GM12878 (cell line): Measurements from ENCODE around the gene RCOR1. TPM values are rescaled to one million over a fixed set of nuclear protein-coding genes. Genes with fewer than 3 reads are reported as not detected.

ENCODE experiments used
- ATAC-seq: fragments of 200-7000 bp; cut with Tn5 transposase; 3 replicates; pipeline ENCODE4 v1.9.1; 2020; ENCODE audit warnings: mild to moderate bottlenecking, moderate library complexity
- BruUV-seq: library from RNA; stranded (reverse); fragments of 400-500 nt; replicated peaks from 2 replicates; lab custom pipeline; 2021; lab: Mats Ljungman, UMichigan
- CTCF ChIA-PET: fragments of 300-600 bp; sonication (Branson Sonifier 250); formaldehyde crosslinking; extraction: SDS; loops from one replicate; lab custom pipeline; 2021; ENCODE audit warnings: inconsistent platforms; lab: Yijun Ruan, JAX
- POLR2A ChIA-PET: fragments of 350-600 bp; formaldehyde crosslinking; extraction: SDS; loops from one replicate; lab custom pipeline; 2021; ENCODE audit warnings: inconsistent platforms; lab: Charles Lee
- RAD21 ChIA-PET: fragments of 300-600 bp; sonication (Branson Sonifier 250); formaldehyde crosslinking; loops from one replicate; lab custom pipeline; 2023; ENCODE audit warnings: antibody characterized with exemption; ENCODE audit not compliant: unreplicated experiment; lab: Charles Lee
- SMC1A ChIA-PET: fragments of 300-600 bp; sonication (Branson Sonifier 250); formaldehyde crosslinking; loops from one replicate; lab custom pipeline; 2023; ENCODE audit not compliant: unreplicated experiment, uncharacterized antibody; lab: Charles Lee
- DNase-seq: peaks from one replicate; pipeline ENCODE4 v3.0.0-alpha.2; 2011; ENCODE audit warnings: low read depth, low spot score
- FAIRE-seq: peaks from 3 replicates; lab custom pipeline; 2011; peaks lifted over from hg19 to GRCh38; lab: Jason Lieb, UNC
- H2AFZ ChIP-seq: 2 replicates; pipeline ENCODE4 v1.6.0; 2011; ENCODE audit warnings: low read depth, low read length, control low read depth; ENCODE audit not compliant: control insufficient read depth
- H3K27ac ChIP-seq: 2 replicates; pipeline ENCODE4 v1.5.1; 2011; ENCODE audit warnings: control low read depth; ENCODE audit not compliant: control insufficient read depth, insufficient read depth
- H3K27me3 ChIP-seq, 2 experiments: replicated peaks in 1 of 2; 2 replicates each; pipeline versions ENCODE4 v1.6.0 to v1.6.1; 2011; ENCODE audit warnings: low read length in 1 of 2; ENCODE audit not compliant: control insufficient read depth in 2 of 2, insufficient read depth in 2 of 2
- H3K36me3 ChIP-seq, 2 experiments: 2 replicates each; pipeline ENCODE4 v1.5.1; 2011; ENCODE audit warnings: low read length in 1 of 2; ENCODE audit not compliant: control insufficient read depth in 2 of 2, insufficient read depth in 2 of 2
- H3K4me1 ChIP-seq: 2 replicates; pipeline ENCODE4 v1.6.1; 2011; ENCODE audit warnings: mild to moderate bottlenecking, low read length, moderate library complexity, mixed read lengths; ENCODE audit not compliant: control insufficient read depth, insufficient read depth
- H3K4me2 ChIP-seq: 2 replicates; pipeline ENCODE4 v1.6.0; 2011; ENCODE audit warnings: control low read depth; ENCODE audit not compliant: control insufficient read depth, insufficient read depth
- H3K4me3 ChIP-seq: fragments of 200-600 bp; sonication (generic); 2 replicates; pipeline ENCODE4 v1.5.1; 2016
- H3K79me2 ChIP-seq: 2 replicates; pipeline ENCODE4 v1.6.0; 2011; ENCODE audit warnings: low read length; ENCODE audit not compliant: control insufficient read depth, insufficient read depth
- H3K9ac ChIP-seq: 2 replicates; pipeline ENCODE4 v1.8.0; 2011; ENCODE audit warnings: low read length, control low read depth, mixed read lengths; ENCODE audit not compliant: control insufficient read depth, insufficient read depth
- H3K9me3 ChIP-seq: replicated peaks from 3 replicates; pipeline ENCODE4 v1.5.1; 2011; ENCODE audit warnings: mild to moderate bottlenecking, low read length; ENCODE audit not compliant: control insufficient read depth, insufficient read depth
- H4K20me1 ChIP-seq: 2 replicates; pipeline ENCODE4 v1.6.0; 2011; ENCODE audit not compliant: control insufficient read depth, insufficient read depth
- BCL11A ChIP-seq: IDR thresholded peaks from 2 replicates; pipeline ENCODE4 v1.6.1; 2011; ENCODE audit warnings: low read depth, low read length
- BHLHE40 ChIP-seq, 2 experiments: fragments of 450-650 bp in 1 of 2; IDR thresholded peaks; 2 replicates each; pipeline ENCODE4 v1.6.1; 2011 to 2017; ENCODE audit warnings: low read depth in 2 of 2, borderline replicate concordance in 1 of 2, improper control_type of control experiment in 1 of 2, low read length in 1 of 2, mild to moderate bottlenecking in 1 of 2
- FOS ChIP-seq: IDR thresholded peaks from 3 replicates; pipeline ENCODE4 v1.6.1; 2011; ENCODE audit warnings: borderline replicate concordance; ENCODE audit not compliant: insufficient read length; ENCODE audit errors: extremely low read depth
- MEF2B ChIP-seq: fragments of 450-650 bp; IDR thresholded peaks from 2 replicates; pipeline ENCODE4 v1.6.1; 2018; ENCODE audit warnings: mild to moderate bottlenecking, moderate library complexity; ENCODE audit not compliant: partially characterized antibody, poor library complexity, severe bottlenecking
- NFYB ChIP-seq: IDR thresholded peaks from 2 replicates; pipeline ENCODE4 v1.6.1; 2011; ENCODE audit warnings: low read depth, mild to moderate bottlenecking, low read length, improper control_type of control experiment, moderate library complexity; ENCODE audit not compliant: insufficient read depth
- POLR2A ChIP-seq: IDR thresholded peaks from 2 replicates; pipeline ENCODE4 v1.6.1; 2011; ENCODE audit warnings: low read depth, mild to moderate bottlenecking, low read length
- WGBS: methylation state at CpG from one replicate; pipeline ENCODE4 v1.1.6; 2016; ENCODE audit warnings: low lambda C conversion rate; ENCODE audit not compliant: insufficient replicate concordance, insufficient coverage; ENCODE audit errors: missing lambda C conversion rate; 5-methylcytosine and 5-hydroxymethylcytosine counted together
- in situ Hi-C: fragments of 300-500 bp; cut with MboI; formaldehyde crosslinking; loops from 9 replicates; pipeline ENCODE4 v1.14.3; 2018; ENCODE audit warnings: mixed read lengths
- intact Hi-C: fragments of 100-400 bp; cut with micrococcal nuclease; formaldehyde crosslinking; loops from one replicate; pipeline ENCODE4 v1.14.2; 2022; ENCODE audit not compliant: unreplicated experiment
- polyA plus RNA-seq, 11 experiments: library from polyadenylated mRNA; depleted of rRNA in 4 of 11; unstranded in 6 of 11; stranded (reverse) in 5 of 11; fragments of >200 nt; fragmentation: Nextera tagmentation in 4 of 11; fragmentation: Illumina TruSeq in 1 of 11; extraction: Ambion mirVana in 4 of 11; extraction: Trizol in 1 of 11; gene quantifications; 1 replicate in 1 of 11; 2 replicates in 10 of 11; pipeline versions ENCODE4 v1.2.1 to v1.2.3, GENCODE V29; 2011 to 2016; ENCODE audit warnings: inconsistent platforms in 2 of 11, missing spikeins in 2 of 11, low read depth in 1 of 11
- total RNA-seq, 4 experiments: library from RNA; depleted of rRNA in 3 of 4; stranded (reverse); fragments of >200 nt in 3 of 4; fragmentation: Illumina TruSeq in 1 of 4; extraction: Trizol in 1 of 4; gene quantifications; 2 replicates each; pipeline versions ENCODE4 v1.2.1 to v1.2.3, GENCODE V29; 2013 to 2021
- TF ChIP-seq, protein P1 (sequence below): fragments of 450-650 bp; IDR thresholded peaks from 2 replicates; pipeline ENCODE4 v1.6.1; 2017; ENCODE audit warnings: borderline replicate concordance
- TF ChIP-seq, protein P2 (sequence below): fragments of 450-650 bp; IDR thresholded peaks from 2 replicates; pipeline ENCODE4 v1.6.1; 2014; ENCODE audit warnings: mild to moderate bottlenecking
- TF ChIP-seq, protein P3 (sequence below): IDR thresholded peaks from 2 replicates; pipeline ENCODE4 v1.6.1; 2011; ENCODE audit warnings: low read depth, low read length, improper control_type of control experiment, borderline replicate concordance

The RCOR1 gene
- total and polyA plus RNA-seq, 10 of the 15 experiments (the other 5 are each of a cell fraction or from before 2014, with no cell fraction given): 1.6 to 12.2 (median 4.4) TPM

DNA sequence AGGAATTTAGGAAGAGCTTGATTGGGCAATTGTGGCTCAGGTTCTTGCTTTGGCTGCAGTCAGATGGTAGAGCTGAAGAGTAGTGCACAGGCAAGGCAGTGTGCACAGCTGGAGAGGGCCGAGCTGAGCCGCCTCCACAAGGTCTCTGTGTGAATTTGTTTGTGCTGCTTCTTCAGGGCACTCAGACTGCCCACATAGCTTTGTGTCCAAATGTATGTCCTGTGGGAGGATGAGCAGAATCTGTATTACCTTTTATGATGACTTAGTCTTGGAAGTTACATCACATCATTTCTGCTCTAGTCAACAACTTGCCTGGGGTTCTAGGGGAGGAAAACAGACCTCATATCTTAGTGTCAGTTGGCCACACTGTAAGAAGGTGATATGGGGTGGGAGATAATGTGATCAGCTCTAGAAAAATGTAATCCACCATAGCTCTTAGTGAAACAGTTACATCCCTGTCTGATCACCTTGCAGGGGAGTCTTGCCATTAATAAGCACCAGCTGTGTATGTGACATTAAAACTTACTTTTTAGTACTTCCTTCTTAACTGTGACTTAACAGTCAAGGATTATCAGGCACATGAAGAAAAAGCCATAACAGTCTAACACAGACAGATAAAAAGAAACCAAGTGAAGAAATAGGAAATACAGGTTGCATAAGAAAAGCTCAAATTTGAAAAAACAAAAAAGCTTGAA lies 53.4 kb downstream of the RCOR1 start (continued):
- TF ChIP-seq, protein P1, sequence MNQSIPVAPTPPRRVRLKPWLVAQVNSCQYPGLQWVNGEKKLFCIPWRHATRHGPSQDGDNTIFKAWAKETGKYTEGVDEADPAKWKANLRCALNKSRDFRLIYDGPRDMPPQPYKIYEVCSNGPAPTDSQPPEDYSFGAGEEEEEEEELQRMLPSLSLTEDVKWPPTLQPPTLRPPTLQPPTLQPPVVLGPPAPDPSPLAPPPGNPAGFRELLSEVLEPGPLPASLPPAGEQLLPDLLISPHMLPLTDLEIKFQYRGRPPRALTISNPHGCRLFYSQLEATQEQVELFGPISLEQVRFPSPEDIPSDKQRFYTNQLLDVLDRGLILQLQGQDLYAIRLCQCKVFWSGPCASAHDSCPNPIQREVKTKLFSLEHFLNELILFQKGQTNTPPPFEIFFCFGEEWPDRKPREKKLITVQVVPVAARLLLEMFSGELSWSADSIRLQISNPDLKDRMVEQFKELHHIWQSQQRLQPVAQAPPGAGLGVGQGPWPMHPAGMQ: no peak
- TF ChIP-seq POLR2A: no peak

DNA sequence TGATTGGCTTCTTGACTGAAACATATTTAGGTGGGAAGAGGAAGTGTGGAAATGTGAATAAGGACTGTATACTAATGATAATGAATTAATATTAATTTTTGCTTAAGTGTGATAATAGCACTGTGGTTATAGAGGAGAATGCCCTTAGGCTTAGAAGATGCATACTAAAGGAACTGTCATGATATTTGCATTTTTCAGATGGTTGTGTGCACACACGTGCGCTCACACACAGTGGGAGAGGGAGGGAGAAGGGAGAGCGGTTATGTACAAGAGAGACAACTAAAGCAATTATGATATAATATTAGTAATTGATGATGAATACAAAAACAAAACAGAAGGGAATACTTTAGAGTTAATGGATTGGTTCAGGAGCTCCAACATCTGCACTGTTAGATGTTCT lies 54.2 kb downstream of the RCOR1 start:
- intact Hi-C loops: no loop called here
- H2AFZ ChIP-seq: no peak overlapping the region
- no peaks in the 10 kb centered on the region; a peak in 1 of 4 replicates for H3K36me3 ChIP-seq
- H3K79me2 ChIP-seq: peaks cover 23% of the 10 kb centered on the region
- in situ Hi-C loops: no loop called here
- H3K27ac ChIP-seq: no peak overlapping the region
- peak; percentile 67 for ATAC-seq
- RAD21 ChIA-PET: interaction anchor here (0.6 to 0.9 kb wide), 3 partner anchors 36 to 122 kb away, joined by 3 to 4 read pairs (median 3); no protein-coding TSS in a partner anchor
- no peak for FAIRE-seq
- no peaks in the 10 kb centered on the region for H3K27me3 ChIP-seq
- H4K20me1 ChIP-seq: no peaks in the 10 kb centered on the region
- no peaks in the 10 kb centered on the region for H3K9me3 ChIP-seq
- peaks cover 27% of the 10 kb centered on the region for H3K4me1 ChIP-seq
- no TSS peak for BruUV-seq
- no peak overlapping the region for H3K4me3 ChIP-seq
- TF ChIP-seq MEF2B (no peak), BCL11A (no peak), FOS (no peak), BHLHE40 (IDR thresholded peaks at IDR 0.05; ENCODE audit: borderline replicate concordance in 1 of 2, low read depth in 2 of 2, low read length in 1 of 2) (peak; percentile 46 to 68; a peak in 2 of 4 replicates), NFYB (no peak)
- TF ChIP-seq, protein P2, sequence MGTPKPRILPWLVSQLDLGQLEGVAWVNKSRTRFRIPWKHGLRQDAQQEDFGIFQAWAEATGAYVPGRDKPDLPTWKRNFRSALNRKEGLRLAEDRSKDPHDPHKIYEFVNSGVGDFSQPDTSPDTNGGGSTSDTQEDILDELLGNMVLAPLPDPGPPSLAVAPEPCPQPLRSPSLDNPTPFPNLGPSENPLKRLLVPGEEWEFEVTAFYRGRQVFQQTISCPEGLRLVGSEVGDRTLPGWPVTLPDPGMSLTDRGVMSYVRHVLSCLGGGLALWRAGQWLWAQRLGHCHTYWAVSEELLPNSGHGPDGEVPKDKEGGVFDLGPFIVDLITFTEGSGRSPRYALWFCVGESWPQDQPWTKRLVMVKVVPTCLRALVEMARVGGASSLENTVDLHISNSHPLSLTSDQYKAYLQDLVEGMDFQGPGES: no peak
- TF ChIP-seq, protein P3, sequence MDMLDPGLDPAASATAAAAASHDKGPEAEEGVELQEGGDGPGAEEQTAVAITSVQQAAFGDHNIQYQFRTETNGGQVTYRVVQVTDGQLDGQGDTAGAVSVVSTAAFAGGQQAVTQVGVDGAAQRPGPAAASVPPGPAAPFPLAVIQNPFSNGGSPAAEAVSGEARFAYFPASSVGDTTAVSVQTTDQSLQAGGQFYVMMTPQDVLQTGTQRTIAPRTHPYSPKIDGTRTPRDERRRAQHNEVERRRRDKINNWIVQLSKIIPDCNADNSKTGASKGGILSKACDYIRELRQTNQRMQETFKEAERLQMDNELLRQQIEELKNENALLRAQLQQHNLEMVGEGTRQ: no peak
- TF ChIP-seq, all 136 proteins: peak for 1
- WGBS: 69% methylated on average over 3 of the region's 3 CpGs
- CTCF ChIA-PET: interaction anchor here (0.6 to 1.7 kb wide), 6 partner anchors 11 to 122 kb away, joined by 3 to 7 read pairs (median 3); no protein-coding TSS in a partner anchor
- SMC1A ChIA-PET: interaction anchor here (1.2 to 1.7 kb wide), 6 partner anchors 9 to 52 kb away, joined by 4 to 8 read pairs (median 4); no protein-coding TSS in a partner anchor
- POLR2A ChIA-PET: interaction anchor here (0.6 to 1.5 kb wide), 3 partner anchors 9 to 218 kb away, joined by 3 to 8 read pairs (median 4); no protein-coding TSS in a partner anchor
- H3K4me2 ChIP-seq: no peak overlapping the region; the same call in 1 of the 2 replicates
- H3K9ac ChIP-seq: no peak overlapping the region
- DNase-seq: no peak
